ENCODE results near the gene MEIS1. TPM values are rescaled to one million over a fixed set of nuclear protein-coding genes. Genes with fewer than 3 reads are reported as not detected.

The MEIS1 gene
- total and polyA plus RNA-seq, 2 of the 8 experiments (the other 6 are each of a cell fraction or from before 2014, with no cell fraction given): 0.17 to 1.2 TPM

DNA sequence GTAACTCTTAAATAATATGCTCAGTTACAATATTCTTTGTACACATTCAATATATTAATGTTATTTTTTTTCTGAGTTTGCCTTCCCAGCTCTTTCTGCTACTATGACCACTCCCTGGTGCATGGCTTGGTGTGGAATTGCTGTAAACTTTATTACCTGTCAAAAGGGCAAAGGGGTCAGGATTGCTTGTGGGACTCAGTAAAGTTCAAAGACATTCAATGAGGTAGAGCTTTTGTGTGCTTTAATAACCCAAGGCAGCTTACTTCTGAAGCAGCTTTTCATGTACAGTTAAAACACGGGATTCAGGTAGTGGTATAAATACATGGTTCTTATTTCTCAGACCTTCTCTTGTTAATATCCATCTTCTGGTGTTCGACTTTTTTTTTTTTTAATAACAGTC lies 132.8 kb downstream of the MEIS1 start:
- H4K91ac ChIP-seq (replicated peaks; ENCODE audit: insufficient read length, low read length): no peak overlapping the region
- FAIRE-seq (no peak), DNase-seq (ENCODE audit: low read depth in 1 of 2, low spot score in 2 of 2) (no peak)
- 78% methylated on average over 2 of the region's 2 CpGs; no CpG with 5 or more reads in 1 of the 2 experiments for WGBS, 2 experiments (ENCODE audit: extremely low coverage in 1 of 2, insufficient coverage in 1 of 2, insufficient read length in 1 of 2, insufficient replicate concordance in 2 of 2, low coverage in 1 of 2, low lambda C conversion rate in 2 of 2, missing lambda C conversion rate in 1 of 2)
- no peak overlapping the region for H4K5ac ChIP-seq (ENCODE audit: insufficient read length, low read depth, low read length)
- no peak overlapping the region for H3K4me3 ChIP-seq (ENCODE audit: extremely low read depth in 1 of 4, insufficient read depth in 2 of 4, low read depth in 3 of 4, low read length in 4 of 4)
- H3K27ac ChIP-seq (ENCODE audit: low read depth, low read length): no peak overlapping the region
- POLR2A ChIA-PET (ENCODE audit: partially characterized antibody): interaction anchor here (0.5 kb wide), 1 partner anchor 331 kb away, joined by 3 read pairs; no protein-coding TSS in a partner anchor
- no peak overlapping the region for H3K18ac ChIP-seq (ENCODE audit: extremely low read depth, low read length)
- no peaks in the 10 kb centered on the region for H4K20me1 ChIP-seq (replicated peaks in 1 of 2; ENCODE audit: control insufficient read depth in 1 of 2, insufficient read depth in 2 of 2, low read length in 2 of 2)
- peaks cover 0 to 3% (median 0%) of the 10 kb centered on the region in 4 experiments; a peak in 2 of 7 replicates for H3K4me1 ChIP-seq (replicated peaks in 1 of 4; ENCODE audit: control insufficient read depth in 3 of 4, insufficient read depth in 4 of 4, low read length in 3 of 4)
- H3K9me3 ChIP-seq (ENCODE audit: insufficient read depth in 2 of 2, low read depth in 1 of 2, low read length in 1 of 2): no peaks in the 10 kb centered on the region
- no peak overlapping the region for H3K4me2 ChIP-seq (ENCODE audit: insufficient read depth in 1 of 2, low read depth in 2 of 2, low read length in 2 of 2)
- H4K8ac ChIP-seq (ENCODE audit: extremely low read depth, insufficient read depth, low read length): no peak overlapping the region
- CTCF ChIA-PET (ENCODE audit: partially characterized antibody): interaction anchor here (1.0 kb wide), 1 partner anchor 123 kb away, joined by 6 read pairs; no protein-coding TSS in a partner anchor
- H2BK5ac ChIP-seq (ENCODE audit: low read depth, low read length): no peak overlapping the region
- H3K56ac ChIP-seq (replicated peaks; ENCODE audit: insufficient read length, low read depth, low read length): no peak overlapping the region
- TF ChIP-seq NRF1 (IDR thresholded peaks at IDR 0.05; ENCODE audit: low read depth, low read length) (no peak), MAFK (IDR thresholded peaks at IDR 0.05; ENCODE audit: low read depth, low read length) (no peak), CHD2 (IDR thresholded peaks at IDR 0.05; ENCODE audit: low read length) (no peak), RBBP5 (IDR thresholded peaks at IDR 0.05; ENCODE audit: borderline replicate concordance, low read depth, low read length) (no peak), POLR2A (IDR thresholded peaks at IDR 0.05; ENCODE audit: control extremely low read depth in 1 of 2, low read depth in 2 of 2, low read length in 2 of 2) (no peak), CBX8 (IDR thresholded peaks at IDR 0.05; ENCODE audit: borderline replicate concordance, low read depth, low read length) (no peak), RFX5 (IDR thresholded peaks at IDR 0.05; ENCODE audit: borderline replicate concordance, low read depth, low read length) (no peak), CTBP2 (IDR thresholded peaks at IDR 0.05; ENCODE audit: borderline replicate concordance, insufficient read depth, insufficient read length, low read length) (no peak), SIN3A (conservative IDR thresholded peaks at IDR 0.05 in 1 of 2, IDR thresholded peaks at IDR 0.05 in 1 of 2; ENCODE audit: low read depth in 1 of 2, low read length in 2 of 2) (no peak), BRCA1 (IDR thresholded peaks at IDR 0.05; ENCODE audit: low read depth, low read length) (no peak)
- no peak overlapping the region for H3K9ac ChIP-seq (replicated peaks in 1 of 4; ENCODE audit: extremely low read depth in 1 of 4, low read depth in 3 of 4, low read length in 3 of 4)
- H2BK15ac ChIP-seq (ENCODE audit: low read length): no peak overlapping the region
- H2AK5ac ChIP-seq (ENCODE audit: low read depth, low read length): no peak overlapping the region
- no peaks in the 10 kb centered on the region for H3K79me2 ChIP-seq (ENCODE audit: control insufficient read depth in 1 of 2, insufficient read depth in 2 of 2, low read length in 2 of 2)
- no peak overlapping the region for H2AFZ ChIP-seq (ENCODE audit: low read length)
- H3K23ac ChIP-seq (ENCODE audit: insufficient read length): no peak overlapping the region
- no peak overlapping the region for H2BK120ac ChIP-seq (replicated peaks; ENCODE audit: low read depth, low read length)
- no peak overlapping the region for H3K14ac ChIP-seq (ENCODE audit: insufficient read length)
- H3K4ac ChIP-seq (replicated peaks; ENCODE audit: insufficient read length, low read depth, low read length): no peak overlapping the region
- H3K79me1 ChIP-seq (ENCODE audit: low read depth, low read length): no peaks in the 10 kb centered on the region
- no peaks in the 10 kb centered on the region for H3K36me3 ChIP-seq (ENCODE audit: control insufficient read depth in 2 of 4, insufficient read depth in 4 of 4, low read length in 3 of 4)
- H2BK20ac ChIP-seq (ENCODE audit: low read length): no peak overlapping the region
- H2BK12ac ChIP-seq (ENCODE audit: low read depth, low read length): no peak overlapping the region
- no peaks in the 10 kb centered on the region for H3K27me3 ChIP-seq (replicated peaks in 1 of 4; ENCODE audit: control insufficient read depth in 3 of 4, extremely low read depth in 1 of 4, insufficient read depth in 3 of 4, low read length in 3 of 4)
- no peaks in the 10 kb centered on the region for H3K23me2 ChIP-seq (ENCODE audit: low read depth, low read length)

Measured in H1 (cell line).